HL-60 (cell line): Measurements from ENCODE around the gene VPS37D.

Experiments used
- CTCF ChIP-seq: IDR thresholded peaks from one replicate; pipeline ENCODE4 v1.5.1; 2011; ENCODE audit warnings: low read length, control low read depth, inconsistent platforms; ENCODE audit not compliant: insufficient read depth
- GABPA ChIP-seq: IDR thresholded peaks from 2 replicates; pipeline ENCODE4 v1.6.1; 2012; ENCODE audit warnings: low read depth
- POLR2AphosphoS5 ChIP-seq: IDR thresholded peaks from 2 replicates; pipeline ENCODE4 v1.6.1; 2012; ENCODE audit warnings: low read depth
- REST ChIP-seq: IDR thresholded peaks from 2 replicates; pipeline ENCODE4 v1.6.1; 2012; ENCODE audit warnings: low read depth; ENCODE audit not compliant: insufficient replicate concordance
- SPI1 ChIP-seq: IDR thresholded peaks from 2 replicates; pipeline ENCODE4 v1.6.1; 2012; ENCODE audit warnings: low read depth, mild to moderate bottlenecking, borderline replicate concordance

GRCh38 chr7:73690646-73691045 lies 23.0 kb downstream of the VPS37D start:
- TF ChIP-seq CTCF (no peak), POLR2AphosphoS5 (no peak), GABPA (no peak), REST (no peak), SPI1 (no peak)
